ENCODE data around the gene TMEM178B.

GRCh38 chr7:141238596-141239243, 164.9 kb downstream of the TMEM178B start:
- TF ChIP-seq SMC3 (IDR thresholded peaks at IDR 0.05; ENCODE audit: low read depth, low read length) (no peak), MAFK (IDR thresholded peaks at IDR 0.05; ENCODE audit: low read depth, low read length) (no peak), NFE2L2 (IDR thresholded peaks at IDR 0.05; ENCODE audit: low read depth, low read length) (no peak)

All from IMR-90 (cell line).